Right atrium auricular region (tissue), 2 donors: ENCODE results near the gene PTAFR. TPM values are rescaled to one million over a fixed set of nuclear protein-coding genes. Genes with fewer than 3 reads are reported as not detected.

Experiments
- DNase-seq: peaks from one replicate; pipeline ENCODE4 v3.0.0-alpha.2; 2019; ENCODE audit warnings: low spot score
- H3K27ac ChIP-seq, 2 donors: fragments of 200-600 bp; sonication (generic); 1 replicate in 1 of 2; 2 replicates in 1 of 2; pipeline ENCODE4 v1.5.1; 2016 to 2019
- H3K27me3 ChIP-seq, 2 donors: fragments of 200-600 bp; sonication (generic); one replicate each; pipeline versions ENCODE4 v1.5.1 to v1.6.0; 2017 to 2019
- H3K36me3 ChIP-seq: fragments of 200-600 bp; sonication (generic); one replicate; pipeline ENCODE4 v1.5.1; 2016
- H3K4me1 ChIP-seq, 2 donors: fragments of 200-600 bp; sonication (generic); one replicate each; pipeline versions ENCODE4 v1.5.1 to v1.6.0; 2017 to 2019
- H3K4me3 ChIP-seq, 2 donors: fragments of 200-600 bp; sonication (generic); 1 replicate in 1 of 2; 2 replicates in 1 of 2; pipeline ENCODE4 v1.5.1; 2017 to 2019; ENCODE audit warnings: mild to moderate bottlenecking in 1 of 2, moderate library complexity in 1 of 2
- H3K9me3 ChIP-seq, 2 donors: fragments of 200-600 bp; sonication (generic); one replicate each; pipeline ENCODE4 v1.5.1; 2019
- CTCF ChIP-seq, 2 donors: fragments of 200-600 bp; sonication (generic); IDR thresholded peaks; one replicate each; pipeline ENCODE4 v1.5.1; 2019; ENCODE audit warnings: antibody characterized with exemption in 2 of 2
- total RNA-seq, 2 donors: library from RNA; depleted of rRNA; stranded (reverse); fragments of >200 nt; gene quantifications; one replicate each; pipeline ENCODE4 v1.1.0, GENCODE V29; 2016

Gene PTAFR
- total RNA-seq, 2 donors from 2014 or later, result 1.3 to 4.6 TPM

- Histone ChIP-seq H3K36me3 (no peaks in the 10 kb centered on the region), H3K4me1 (peaks cover 0 to 6% of the 10 kb centered on the region in 2 donors), H3K27ac (no peak overlapping the region), H3K9me3 (no peaks in the 10 kb centered on the region), H3K27me3 (no peaks in the 10 kb centered on the region), H3K4me3 (no peak overlapping the region)
- DNase-seq, result no peak
- no peak for TF ChIP-seq CTCF (IDR thresholded peaks at IDR 0.05)
Observed at GRCh38 chr1:28155628-28156027, 20.9 kb downstream of the PTAFR start.

- Histone ChIP-seq H3K36me3 (no peaks in the 10 kb centered on the region), H3K4me3 (no peak overlapping the region), H3K27ac (no peak overlapping the region), H3K27me3 (no peaks in the 10 kb centered on the region), H3K4me1 (no peaks in the 10 kb centered on the region), H3K9me3 (no peaks in the 10 kb centered on the region)
- DNase-seq, result no peak
- no peak for TF ChIP-seq CTCF (IDR thresholded peaks at IDR 0.05)
Observed at GRCh38 chr1:28154078-28154594, 22.4 kb downstream of the PTAFR start.

GRCh38 chr1:28150125-28150780 is 26.2 kb downstream of the PTAFR start:
- no peaks in the 10 kb centered on the region for H3K4me1 ChIP-seq
- H3K27me3 ChIP-seq, result no peaks in the 10 kb centered on the region
- H3K27ac ChIP-seq, result no peak overlapping the region
- TF ChIP-seq CTCF (IDR thresholded peaks at IDR 0.05), result no peak
- H3K9me3 ChIP-seq, result no peaks in the 10 kb centered on the region
- H3K4me3 ChIP-seq, result no peak overlapping the region
- no peaks in the 10 kb centered on the region for H3K36me3 ChIP-seq
- no peak for DNase-seq

- H3K4me3 ChIP-seq, result no peak overlapping the region
- no peaks in the 10 kb centered on the region for H3K4me1 ChIP-seq
- no peaks in the 10 kb centered on the region for H3K9me3 ChIP-seq
- H3K36me3 ChIP-seq, result no peaks in the 10 kb centered on the region
- DNase-seq, result no peak
- H3K27ac ChIP-seq, result no peak overlapping the region
- no peaks in the 10 kb centered on the region for H3K27me3 ChIP-seq
- no peak for TF ChIP-seq CTCF (IDR thresholded peaks at IDR 0.05)
Observed at GRCh38 chr1:28148880-28149195, 27.7 kb downstream of the PTAFR start.

- Histone ChIP-seq H3K4me3 (no peak overlapping the region), H3K4me1 (no peaks in the 10 kb centered on the region), H3K27ac (no peak overlapping the region), H3K36me3 (no peaks in the 10 kb centered on the region), H3K27me3 (no peaks in the 10 kb centered on the region), H3K9me3 (no peaks in the 10 kb centered on the region)
- no peak for DNase-seq
- TF ChIP-seq CTCF (IDR thresholded peaks at IDR 0.05), result no peak
Observed at GRCh38 chr1:28147264-28148094, 29.0 kb downstream of the PTAFR start.
